GM19467 (cell line): ENCODE measurements around the gene ZNF525.
A peak's percentile ranks its signal among the peaks of the same experiment; 100 is the strongest.
"Not testable (repeated sequence)": the region's sequence is repeated elsewhere in the genome, so short reads cannot be mapped to it uniquely, and the experiment has no call there.

Source experiments
- ATAC-seq: cut with Tn5 transposase; IDR thresholded peaks from one replicate; pipeline ENCODE4 v1.9.1; 2021; ENCODE audit warnings: mild to moderate bottlenecking, moderate library complexity; ENCODE audit not compliant: unreplicated experiment

ZNF525 gene

DNA sequence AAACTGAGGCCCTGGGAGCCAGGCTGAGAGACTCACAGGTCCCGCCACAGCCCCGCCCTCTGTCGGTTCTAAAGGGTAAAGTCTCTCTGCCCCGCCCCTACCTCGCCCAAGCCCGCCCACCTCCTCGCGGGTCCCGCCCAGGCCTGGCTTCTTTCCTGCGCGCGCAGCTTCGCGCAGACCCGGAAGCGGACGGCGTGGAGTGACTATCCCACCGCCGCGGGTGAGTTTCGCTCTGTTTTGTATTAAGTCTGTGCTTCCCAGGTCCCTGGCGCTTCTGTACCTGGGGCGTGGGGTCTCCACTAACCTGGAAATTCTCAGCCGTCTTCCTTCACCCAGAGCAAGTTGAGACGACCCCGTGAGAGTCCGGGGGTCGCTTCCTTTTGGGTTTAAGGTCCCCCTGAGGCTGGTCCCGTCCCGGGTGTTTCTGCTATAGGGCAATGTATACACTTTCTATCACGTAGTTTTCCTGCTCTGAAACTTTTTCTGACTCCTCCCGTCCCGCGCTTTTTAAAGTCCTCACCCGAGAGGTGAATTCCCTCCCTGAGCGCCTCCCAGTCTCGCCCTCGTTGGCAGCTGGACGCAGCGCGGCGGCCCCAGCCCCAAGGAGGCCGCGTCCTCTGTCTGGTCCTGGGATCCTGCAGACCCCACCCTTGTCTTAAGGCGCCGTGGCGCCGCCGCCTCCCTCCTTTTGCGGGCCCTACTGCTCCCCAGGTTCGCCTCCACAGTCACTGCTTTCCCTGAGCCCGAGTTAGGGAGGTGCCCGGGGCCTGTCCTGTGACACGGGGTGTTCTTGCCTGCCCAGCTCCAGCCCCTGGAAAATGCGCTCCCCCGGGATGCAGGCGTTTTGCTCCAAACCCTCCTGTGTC lies 29.7 kb downstream of the ZNF525 start, which contains the start of gene ZNF765:
ZNF765 (plus strand) TSS at position 176 of the 866 bp plus-strand sequence. CDS start 2,867 bp downstream, outside the sequence.
- peak; percentile 93 for ATAC-seq

DNA sequence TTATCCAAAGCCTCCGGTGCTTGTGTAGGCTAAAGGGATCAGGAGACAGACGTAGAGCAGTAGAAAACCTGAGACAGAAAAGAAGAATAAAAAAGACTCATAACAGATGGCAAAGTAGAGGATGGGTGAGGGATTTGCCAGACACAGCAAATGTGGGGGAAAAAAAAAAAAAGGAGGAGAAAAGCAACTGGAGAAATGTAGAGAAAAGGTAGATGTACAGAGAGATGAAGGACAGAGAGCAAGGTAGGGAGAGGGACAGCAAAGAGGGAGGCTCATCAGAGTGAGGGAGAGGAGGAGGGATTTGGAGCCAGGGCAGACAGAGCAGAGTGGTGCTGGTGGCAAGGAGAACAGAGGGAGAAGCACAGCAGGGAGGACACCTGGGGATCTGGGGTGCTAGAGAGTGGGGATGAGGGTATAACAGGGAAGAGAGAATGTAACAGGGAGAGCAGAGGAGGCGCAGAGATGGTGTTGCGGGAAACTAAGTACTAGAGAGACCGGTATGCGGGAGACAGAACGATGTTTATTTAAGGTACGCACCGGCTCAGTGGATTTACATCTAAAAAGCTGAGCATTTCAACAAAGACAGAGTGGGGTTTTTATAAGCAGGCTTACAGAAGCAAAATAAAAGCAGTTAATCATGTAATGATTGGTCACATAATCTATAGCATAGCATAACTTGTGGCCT lies 30.5 kb downstream of the ZNF525 start:
- not testable (repeated sequence) for ATAC-seq

DNA sequence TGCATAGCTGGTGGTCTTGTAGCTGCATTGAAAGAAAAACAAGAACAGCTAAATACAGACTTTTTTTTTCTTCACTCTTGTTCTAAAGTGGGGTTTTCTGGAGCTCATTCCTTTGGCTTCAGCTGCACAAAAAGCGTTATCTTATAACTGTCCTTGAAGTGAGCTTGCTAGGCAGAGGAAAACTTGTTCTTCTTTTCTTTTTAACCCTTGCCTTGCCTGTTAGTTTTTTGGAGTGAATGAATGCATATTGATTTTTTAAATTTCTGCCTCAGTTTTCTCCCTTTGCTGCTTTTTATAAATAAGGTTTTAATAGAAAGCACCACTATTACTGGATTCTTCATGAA lies 31.0 kb downstream of the ZNF525 start:
- ATAC-seq: no peak

DNA sequence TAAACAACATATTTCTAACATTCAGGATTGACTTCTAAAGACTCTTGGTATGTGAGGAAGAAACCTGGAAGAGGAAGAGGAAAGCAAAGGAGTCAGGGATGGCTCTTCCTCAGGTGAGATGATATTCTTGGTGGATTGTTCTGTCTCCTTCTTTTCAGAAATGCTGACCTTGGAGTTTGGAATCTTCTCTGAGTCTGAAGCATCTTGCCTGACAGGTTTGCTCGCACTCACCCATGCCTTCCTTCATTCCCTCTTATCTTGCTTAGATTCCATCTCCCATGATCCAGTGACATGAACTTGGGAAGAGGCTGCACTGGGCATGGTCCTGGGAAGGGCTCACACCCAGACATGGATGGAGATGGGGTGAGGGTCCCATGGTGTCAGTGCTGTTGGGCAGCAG lies 32.4 kb downstream of the ZNF525 start:
- not testable (repeated sequence) for ATAC-seq

DNA sequence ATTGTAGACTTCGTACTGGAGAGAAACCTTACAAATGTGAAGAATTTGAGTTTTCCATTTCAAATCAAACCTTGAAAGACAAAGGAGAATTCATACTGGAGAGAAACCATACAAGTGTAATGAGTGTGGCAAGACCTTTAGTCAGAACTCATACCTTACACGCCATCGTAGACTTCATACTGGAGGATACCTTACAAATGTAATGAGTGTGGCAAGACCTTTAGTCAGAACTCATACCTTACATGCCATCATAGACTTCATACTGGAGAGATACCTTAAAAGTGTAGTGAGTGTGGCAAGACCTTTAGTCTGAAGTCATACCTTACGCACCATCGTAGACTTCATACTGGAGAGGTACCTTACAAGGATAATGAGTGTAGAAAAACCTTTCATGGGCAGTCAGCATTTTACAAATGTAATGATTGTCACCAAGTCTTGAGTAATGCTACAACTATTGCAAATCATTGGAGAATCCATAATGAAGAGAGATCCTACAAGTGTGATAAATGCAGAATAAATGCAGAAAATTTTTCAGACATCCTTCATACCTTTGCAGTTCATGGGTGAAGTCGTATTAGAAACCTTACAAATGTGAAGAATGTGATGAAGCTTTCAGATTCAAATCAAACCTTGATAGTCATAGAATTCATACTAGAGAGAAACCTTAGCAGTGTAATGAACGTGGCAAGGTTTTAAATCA lies 44.1 kb downstream of the ZNF525 start:
- no peak for ATAC-seq

DNA sequence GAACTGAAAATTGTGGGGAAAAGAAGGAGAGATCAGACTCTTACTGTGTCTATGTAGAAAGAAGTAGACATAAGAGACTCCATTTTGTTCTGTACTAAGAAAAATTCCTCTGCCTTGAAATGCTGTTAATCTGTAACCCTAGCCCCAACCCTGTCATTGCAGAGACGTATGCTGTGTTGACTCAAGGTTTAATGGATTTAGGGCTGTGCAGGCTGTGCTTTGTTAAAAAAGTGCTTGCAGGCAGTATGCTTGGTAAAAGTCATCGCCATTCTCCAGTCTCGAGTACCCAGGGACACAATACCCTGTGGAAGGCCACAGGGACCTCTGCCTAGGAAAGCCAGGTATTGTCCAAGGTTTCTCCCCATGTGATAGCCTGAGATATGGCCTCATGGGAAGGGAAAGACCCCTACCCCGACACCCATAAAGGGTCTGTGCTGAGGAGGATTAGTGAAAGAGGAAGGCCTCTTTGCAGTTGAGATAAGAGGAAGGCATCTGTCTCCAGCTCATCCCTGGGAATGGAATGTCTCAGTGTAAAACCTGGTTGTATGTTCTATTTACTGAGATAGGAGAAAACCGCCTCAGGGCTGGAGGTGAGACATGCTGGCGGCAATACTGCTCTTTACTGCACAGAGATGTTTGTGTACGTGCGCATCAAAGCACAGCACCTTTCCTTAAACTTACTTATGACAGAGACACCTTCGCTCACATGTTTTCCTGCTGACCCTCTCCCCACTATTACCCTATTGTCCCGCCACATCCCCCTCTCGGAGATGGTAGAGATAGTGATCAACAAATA lies 55.2 kb downstream of the ZNF525 start:
- ATAC-seq: not testable (repeated sequence)

DNA sequence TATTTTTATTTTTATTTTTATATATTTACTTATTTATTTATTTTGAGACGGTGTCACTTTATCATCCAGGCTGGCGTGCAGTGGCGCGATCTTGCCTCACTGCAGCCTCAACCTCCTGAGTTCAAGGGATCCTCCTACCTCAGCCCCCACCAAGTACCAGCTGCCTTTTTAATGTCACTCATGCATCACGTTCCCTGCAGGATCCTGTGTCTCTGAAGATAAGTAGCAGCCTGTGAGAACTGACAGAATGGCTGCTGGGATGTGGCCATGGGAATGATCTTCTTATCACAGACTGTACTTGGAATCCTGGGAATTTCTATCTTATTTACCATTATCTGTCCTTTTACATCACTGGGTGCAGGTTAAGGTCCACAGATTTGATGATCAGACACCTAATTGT lies 57.0 kb downstream of the ZNF525 start:
- ATAC-seq: no peak

DNA sequence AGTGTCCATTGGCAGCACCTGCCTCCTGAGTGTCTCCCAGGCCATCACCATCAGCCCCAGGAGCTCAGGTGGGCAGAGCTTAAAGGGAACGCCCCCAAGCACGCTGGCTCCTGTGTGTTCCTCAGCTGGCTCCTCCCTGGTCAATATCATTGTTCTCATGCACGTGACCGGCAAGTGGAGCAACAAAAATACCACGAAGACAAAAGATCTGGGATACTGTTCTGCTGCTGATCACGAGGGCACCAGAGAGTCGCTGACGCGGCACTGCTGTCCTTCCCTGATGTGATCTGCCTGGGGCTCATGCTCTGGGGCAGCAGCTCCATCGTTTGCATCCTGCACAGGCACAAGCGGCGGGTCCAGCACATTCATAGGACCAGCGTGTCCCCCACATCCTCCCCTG lies 57.6 kb downstream of the ZNF525 start:
- not testable (repeated sequence) for ATAC-seq

DNA sequence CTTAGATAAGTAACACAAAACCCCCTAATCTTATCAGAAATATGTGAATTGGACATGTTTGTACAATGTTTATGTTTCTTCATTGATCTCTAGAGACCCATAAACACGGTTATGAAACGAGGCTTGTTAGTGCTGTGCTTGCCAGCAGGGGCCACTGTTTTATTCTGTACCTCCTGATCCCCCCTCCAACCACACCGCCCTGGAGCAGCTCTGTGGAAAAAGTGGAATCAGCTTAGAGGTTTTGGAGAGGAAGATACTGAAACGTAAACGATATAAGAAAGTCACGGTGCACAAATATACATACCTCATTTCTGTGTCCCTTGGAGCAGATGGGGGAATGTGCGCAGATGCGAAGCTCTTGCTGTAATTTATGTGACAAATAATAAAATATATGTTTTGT lies 58.2 kb downstream of the ZNF525 start:
- not testable (repeated sequence) for ATAC-seq

DNA sequence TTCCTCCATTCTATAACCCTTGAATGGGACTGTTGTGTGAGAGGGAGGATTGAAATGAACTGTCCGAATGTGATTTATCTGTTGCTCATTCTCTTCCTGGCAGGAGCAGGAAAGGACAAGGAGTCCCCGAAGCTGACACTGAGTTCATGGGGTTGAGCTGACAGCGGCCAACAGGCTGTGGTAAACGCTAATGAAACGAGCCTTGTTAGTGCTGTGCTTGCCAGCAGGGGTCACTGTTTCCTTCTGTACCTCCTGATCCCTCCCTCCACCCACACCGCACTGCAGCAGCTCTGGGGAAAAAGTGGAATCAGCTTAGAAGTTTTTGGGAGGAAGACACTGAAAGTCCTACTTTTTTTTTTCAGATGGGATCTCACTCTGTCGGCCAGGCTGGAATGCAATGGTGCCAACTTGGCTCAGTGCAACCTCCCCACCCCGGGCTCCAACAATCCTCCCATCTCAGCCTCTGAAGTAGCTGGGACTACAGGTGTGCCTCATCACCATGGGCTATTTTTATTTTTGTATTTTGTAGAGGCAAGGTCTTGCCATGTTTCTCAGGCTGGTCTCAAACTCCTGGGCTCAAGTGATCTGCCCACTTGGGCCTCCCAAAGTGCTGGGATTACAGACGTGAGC lies 59.6 kb downstream of the ZNF525 start:
- no peak for ATAC-seq

DNA sequence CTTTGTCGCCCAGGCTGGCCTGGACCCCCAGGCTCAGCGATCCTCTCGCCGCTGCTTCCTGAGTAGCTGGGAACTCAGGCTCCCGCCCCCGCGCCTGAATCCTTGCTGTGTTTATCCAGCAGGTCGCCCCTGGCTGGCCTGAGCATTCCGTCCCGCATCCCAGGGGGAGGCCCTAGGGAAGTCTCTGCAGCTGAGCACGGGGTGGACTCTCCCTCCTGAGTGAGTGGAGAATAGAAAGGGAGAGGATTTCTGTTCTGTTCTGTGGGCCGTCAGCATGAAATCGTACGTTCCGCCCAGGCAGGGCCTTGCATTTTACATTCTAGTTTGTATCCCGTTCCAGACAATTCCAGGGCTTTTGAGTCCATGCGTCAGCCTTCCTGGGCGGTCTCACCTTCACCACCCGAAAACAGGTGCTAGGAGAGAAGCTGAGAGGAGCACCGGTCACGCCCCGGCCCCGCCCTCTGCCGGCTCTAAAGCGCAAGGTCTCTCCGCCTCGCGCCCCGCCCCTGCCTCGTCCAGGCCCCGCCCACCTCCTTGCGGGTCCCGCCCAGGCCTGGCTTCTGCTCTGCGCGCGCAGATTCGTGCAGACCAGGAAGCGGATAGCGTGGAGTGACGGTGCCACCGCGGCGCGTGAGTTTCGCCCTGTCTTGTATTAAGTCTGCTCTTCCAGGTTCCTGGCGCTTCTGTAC lies 66.0 kb downstream of the ZNF525 start, which contains the start of gene ZNF761:
ZNF761 (plus strand) TSS at position 586 of the 689 bp plus-strand sequence. CDS start 15,285 bp downstream, outside the sequence.
- ATAC-seq: peak; percentile 92

DNA sequence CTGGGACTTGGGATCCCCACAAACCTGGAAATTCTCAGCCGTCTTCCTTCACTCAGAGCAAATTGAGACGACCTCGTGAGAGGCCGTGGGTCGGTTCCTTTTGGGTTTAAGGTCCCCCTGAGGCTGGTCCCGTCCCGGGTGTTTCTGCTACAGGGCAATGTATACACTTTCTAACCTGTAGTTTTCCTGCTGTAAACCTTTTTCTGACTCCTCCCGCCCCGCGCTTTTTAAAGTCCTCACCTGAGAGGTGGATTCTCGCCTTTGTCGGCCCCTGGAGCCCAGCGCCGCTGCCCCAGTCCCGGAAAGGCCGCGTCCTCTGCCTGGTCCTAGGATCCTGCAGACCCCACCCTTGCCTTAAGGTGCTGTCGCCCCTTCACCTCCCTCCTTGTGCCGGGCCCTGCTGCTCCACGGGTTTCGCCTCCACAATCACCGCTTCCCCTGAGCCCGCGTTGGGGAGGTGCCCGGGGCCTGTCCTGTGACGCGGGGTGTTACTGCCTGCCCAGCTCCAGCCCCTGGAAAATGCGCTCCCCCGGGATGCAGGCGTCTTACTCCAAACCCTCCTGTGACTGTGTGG lies 66.7 kb downstream of the ZNF525 start:
- ATAC-seq: no peak
